H9 (cell line): Measurements from ENCODE around the gene ING5. TPM values are rescaled to one million over a fixed set of nuclear protein-coding genes. Genes with fewer than 3 reads are reported as not detected.
A peak's percentile ranks its signal among the peaks of the same experiment; 100 is the strongest.

Experiments
- DNase-seq: peaks from one replicate; pipeline ENCODE4 v3.0.0-alpha.2; 2017
- H2AFZ ChIP-seq: one replicate; pipeline ENCODE4 v1.6.1; 2013; ENCODE audit warnings: mild to moderate bottlenecking, low read length, control low read depth, moderate library complexity
- H2AK5ac ChIP-seq: 2 replicates; pipeline ENCODE4 v1.6.1; 2013; ENCODE audit warnings: low read length, control low read depth, mixed read lengths; ENCODE audit not compliant: insufficient read length
- H2BK120ac ChIP-seq: one replicate; pipeline ENCODE4 v1.6.1; 2013; ENCODE audit warnings: low read depth, mild to moderate bottlenecking, low read length, control low read depth, inconsistent platforms; ENCODE audit not compliant: poor library complexity, severe bottlenecking
- H2BK12ac ChIP-seq: 2 replicates; pipeline ENCODE4 v1.6.1; 2013; ENCODE audit warnings: low read length, control low read depth, mixed read lengths, low read depth; ENCODE audit not compliant: insufficient read length
- H2BK15ac ChIP-seq: 2 replicates; pipeline ENCODE4 v1.6.1; 2013; ENCODE audit warnings: low read depth, low read length, control low read depth
- H2BK20ac ChIP-seq: one replicate; pipeline ENCODE4 v1.6.1; 2013; ENCODE audit warnings: low read depth, mild to moderate bottlenecking, low read length, control low read depth, inconsistent platforms; ENCODE audit not compliant: poor library complexity, severe bottlenecking
- H2BK5ac ChIP-seq: 2 replicates; pipeline ENCODE4 v1.6.1; 2013; ENCODE audit warnings: low read length, control low read depth, mixed read lengths; ENCODE audit not compliant: insufficient read length
- H3K14ac ChIP-seq: 2 replicates; pipeline ENCODE4 v1.6.1; 2013; ENCODE audit warnings: low read length, control low read depth; ENCODE audit not compliant: insufficient read depth
- H3K18ac ChIP-seq: 2 replicates; pipeline ENCODE4 v1.6.1; 2013; ENCODE audit warnings: low read depth, mild to moderate bottlenecking, mixed read lengths, low read length, control low read depth; ENCODE audit not compliant: insufficient read length
- H3K23ac ChIP-seq: 2 replicates; pipeline ENCODE4 v1.6.1; 2013; ENCODE audit warnings: low read length, control low read depth, mixed read lengths, low read depth; ENCODE audit not compliant: insufficient read length
- H3K23me2 ChIP-seq: 2 replicates; pipeline ENCODE4 v1.6.1; 2013; ENCODE audit warnings: low read depth, mild to moderate bottlenecking, mixed read lengths, low read length, control low read depth; ENCODE audit not compliant: insufficient read length, poor library complexity, severe bottlenecking
- H3K27ac ChIP-seq: 2 replicates; pipeline ENCODE4 v1.5.1; 2013; ENCODE audit warnings: low read length, control low read depth, mixed read lengths, low read depth; ENCODE audit not compliant: insufficient read length
- H3K27me3 ChIP-seq: 2 replicates; pipeline ENCODE4 v1.6.1; 2013; ENCODE audit warnings: low read length, control low read depth, inconsistent platforms; ENCODE audit not compliant: insufficient read depth
- H3K4ac ChIP-seq: 2 replicates; pipeline ENCODE4 v1.6.1; 2013; ENCODE audit warnings: low read depth, mild to moderate bottlenecking, control low read depth, inconsistent platforms, low read length, moderate library complexity
- H3K4me1 ChIP-seq: 2 replicates; pipeline ENCODE4 v1.6.1; 2013; ENCODE audit warnings: low read length, control low read depth, inconsistent platforms; ENCODE audit not compliant: insufficient read depth
- H3K4me2 ChIP-seq: 2 replicates; pipeline ENCODE4 v1.6.1; 2013; ENCODE audit warnings: low read length, control low read depth, mixed read lengths; ENCODE audit not compliant: insufficient read length, insufficient read depth
- H3K56ac ChIP-seq: 2 replicates; pipeline ENCODE4 v1.6.1; 2013; ENCODE audit warnings: low read depth, mild to moderate bottlenecking, mixed read lengths, low read length, control low read depth; ENCODE audit not compliant: insufficient read length
- H3K79me1 ChIP-seq: 2 replicates; pipeline ENCODE4 v1.6.1; 2013; ENCODE audit warnings: low read depth, mild to moderate bottlenecking, moderate library complexity, low read length, control low read depth, inconsistent platforms; ENCODE audit not compliant: insufficient read depth, poor library complexity, severe bottlenecking
- H3K79me2 ChIP-seq: 2 replicates; pipeline ENCODE4 v1.6.1; 2013; ENCODE audit warnings: low read length, control low read depth, inconsistent platforms; ENCODE audit not compliant: insufficient read depth
- H3K9ac ChIP-seq: 2 replicates; pipeline ENCODE4 v1.6.1; 2013; ENCODE audit warnings: low read length, control low read depth, mixed read lengths; ENCODE audit not compliant: insufficient read length; ENCODE audit errors: extremely low read depth
- H3K9me3 ChIP-seq: one replicate; pipeline ENCODE4 v1.6.1; 2013; ENCODE audit warnings: low read depth, low read length, inconsistent platforms; ENCODE audit not compliant: control insufficient read depth
- H3T11ph ChIP-seq: one replicate; pipeline ENCODE4 v1.6.1; 2013; ENCODE audit warnings: mild to moderate bottlenecking, low read length, control low read depth, inconsistent platforms
- H4K20me1 ChIP-seq: one replicate; pipeline ENCODE4 v1.6.1; 2013; ENCODE audit not compliant: control insufficient read depth, insufficient read length, insufficient read depth
- H4K5ac ChIP-seq: 2 replicates; pipeline ENCODE4 v1.6.1; 2013; ENCODE audit warnings: low read depth, mild to moderate bottlenecking, mixed read lengths, low read length, control low read depth; ENCODE audit not compliant: insufficient read length
- H4K8ac ChIP-seq: replicated peaks from 2 replicates; pipeline ENCODE4 v1.6.1; 2013; ENCODE audit warnings: low read length, control low read depth, mixed read lengths, low read depth; ENCODE audit not compliant: insufficient read length
- H4K91ac ChIP-seq: 2 replicates; pipeline ENCODE4 v1.6.1; 2013; ENCODE audit warnings: low read depth, mild to moderate bottlenecking, moderate library complexity, mixed read lengths, low read length, control low read depth; ENCODE audit not compliant: insufficient read length
- H3K27ac Mint-ChIP-seq, 3 experiments: 2 replicates in 2 of 3; 3 replicates in 1 of 3; pipeline ENCODE4 v1.8.0; 2020 to 2021; ENCODE audit warnings: mixed read lengths in 3 of 3, mild to moderate bottlenecking in 1 of 3, moderate library complexity in 1 of 3
- H3K27me3 Mint-ChIP-seq: 2 replicates; pipeline ENCODE4 v1.8.0; 2021; ENCODE audit warnings: low read depth, mild to moderate bottlenecking, moderate library complexity, mixed read lengths
- H3K36me3 Mint-ChIP-seq, 3 experiments: 2 replicates in 2 of 3; 3 replicates in 1 of 3; pipeline ENCODE4 v1.8.0; 2020 to 2021; ENCODE audit warnings: low read depth in 3 of 3, mixed read lengths in 3 of 3; ENCODE audit not compliant: insufficient read depth in 1 of 3
- H3K4me1 Mint-ChIP-seq, 2 experiments: 2 replicates each; pipeline ENCODE4 v1.8.0; 2020; ENCODE audit warnings: mixed read lengths in 2 of 2
- H3K4me3 Mint-ChIP-seq, 2 experiments: 2 replicates in 1 of 2; 3 replicates in 1 of 2; pipeline ENCODE4 v1.8.0; 2020 to 2021; ENCODE audit warnings: mild to moderate bottlenecking in 2 of 2, mixed read lengths in 2 of 2, moderate library complexity in 1 of 2
- H3K9me3 Mint-ChIP-seq, 2 experiments: 2 replicates in 1 of 2; 3 replicates in 1 of 2; pipeline ENCODE4 v1.8.0; 2020; ENCODE audit warnings: mild to moderate bottlenecking in 2 of 2, mixed read lengths in 2 of 2, moderate library complexity in 1 of 2
- WGBS: extraction: QIAGEN DNeasy Blood & Tissue Kit; methylation state at CpG from one replicate; pipeline ENCODE4 v1.1.7; 2013; ENCODE audit warnings: missing lambda C conversion rate, low lambda C conversion rate, mixed read lengths; ENCODE audit not compliant: insufficient read length; ENCODE audit errors: extremely low coverage; 5-methylcytosine and 5-hydroxymethylcytosine counted together
- total RNA-seq: library from RNA; stranded (reverse); gene quantifications from 2 replicates; pipeline ENCODE4 v1.2.1, GENCODE V29; 2021
- TF ChIP-seq, protein P1 (sequence below): fragments of 200-600 bp; sonication (generic); conservative IDR thresholded peaks from 3 replicates; pipeline ENCODE4 v1.8.0; 2021; ENCODE audit warnings: antibody characterized with exemption, mild to moderate bottlenecking

ING5 gene
- total RNA-seq, 1 experiment from 2014 or later = 66.0 TPM

DNA sequence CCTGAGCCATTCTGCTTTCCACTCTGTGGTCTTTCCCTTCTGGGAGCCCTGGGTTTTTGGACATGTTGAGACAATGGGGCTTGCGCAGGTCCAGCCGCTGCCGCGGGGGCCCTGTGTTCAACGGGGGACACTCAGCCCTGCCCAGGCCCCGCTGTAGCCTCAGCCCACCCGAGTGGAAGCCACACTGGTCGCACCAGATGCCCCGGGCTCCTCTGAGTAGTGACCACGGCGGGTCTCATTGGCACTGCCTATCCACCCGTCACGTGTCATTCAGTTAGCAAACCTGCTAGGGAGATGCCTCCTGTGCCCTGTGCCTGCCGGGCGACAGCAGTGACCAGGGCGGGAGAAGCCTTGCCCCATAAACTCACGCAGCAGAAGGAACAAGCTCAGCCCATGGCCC is 51.7 kb downstream of the ING5 start:
- Histone ChIP-seq H3K4me1 (no peaks in the 10 kb centered on the region), H3K23ac (no peak overlapping the region), H3K79me1 (no peaks in the 10 kb centered on the region), H4K20me1 (no peaks in the 10 kb centered on the region), H2BK20ac (no peak overlapping the region), H2BK120ac (no peak overlapping the region), H4K8ac (no peak overlapping the region), H3K27me3 (no peaks in the 10 kb centered on the region), H3K4me2 (no peak overlapping the region), H3K23me2 (no peaks in the 10 kb centered on the region), H3T11ph (no peak overlapping the region), H2BK12ac (no peak overlapping the region), H2AK5ac (no peak overlapping the region), H3K4ac (no peak overlapping the region), H3K14ac (0 out of 2 replicates have a peak overlapping the region, but pooled peaks have one; percentile 40), H3K9me3 (no peaks in the 10 kb centered on the region), H3K9ac (no peak overlapping the region), H2BK5ac (no peak overlapping the region), H3K79me2 (no peaks in the 10 kb centered on the region), H3K56ac (no peak overlapping the region), H4K5ac (no peak overlapping the region), H4K91ac (no peak overlapping the region), H3K18ac (no peak overlapping the region), H3K27ac (no peak overlapping the region), H2AFZ (no peak overlapping the region), H2BK15ac (no peak overlapping the region)
- no CpG with 5 or more reads among the region's 17 CpGs for WGBS
- H3K4me1 Mint-ChIP-seq = no peaks in the 10 kb centered on the region
- DNase-seq = no peak
- TF ChIP-seq, protein P1, sequence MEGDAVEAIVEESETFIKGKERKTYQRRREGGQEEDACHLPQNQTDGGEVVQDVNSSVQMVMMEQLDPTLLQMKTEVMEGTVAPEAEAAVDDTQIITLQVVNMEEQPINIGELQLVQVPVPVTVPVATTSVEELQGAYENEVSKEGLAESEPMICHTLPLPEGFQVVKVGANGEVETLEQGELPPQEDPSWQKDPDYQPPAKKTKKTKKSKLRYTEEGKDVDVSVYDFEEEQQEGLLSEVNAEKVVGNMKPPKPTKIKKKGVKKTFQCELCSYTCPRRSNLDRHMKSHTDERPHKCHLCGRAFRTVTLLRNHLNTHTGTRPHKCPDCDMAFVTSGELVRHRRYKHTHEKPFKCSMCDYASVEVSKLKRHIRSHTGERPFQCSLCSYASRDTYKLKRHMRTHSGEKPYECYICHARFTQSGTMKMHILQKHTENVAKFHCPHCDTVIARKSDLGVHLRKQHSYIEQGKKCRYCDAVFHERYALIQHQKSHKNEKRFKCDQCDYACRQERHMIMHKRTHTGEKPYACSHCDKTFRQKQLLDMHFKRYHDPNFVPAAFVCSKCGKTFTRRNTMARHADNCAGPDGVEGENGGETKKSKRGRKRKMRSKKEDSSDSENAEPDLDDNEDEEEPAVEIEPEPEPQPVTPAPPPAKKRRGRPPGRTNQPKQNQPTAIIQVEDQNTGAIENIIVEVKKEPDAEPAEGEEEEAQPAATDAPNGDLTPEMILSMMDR = no peak
- no peaks in the 10 kb centered on the region for H3K9me3 Mint-ChIP-seq
- H3K36me3 Mint-ChIP-seq = peaks cover 8 to 36% (median 26%) of the 10 kb centered on the region in 3 experiments; a peak in 6 of 7 replicates
- H3K27me3 Mint-ChIP-seq = no peaks in the 10 kb centered on the region
- H3K4me3 Mint-ChIP-seq = no peak overlapping the region
- peak overlapping the region; percentile 65 to 91 (median 75); a peak in 3 of 7 replicates for H3K27ac Mint-ChIP-seq
